ENCODE results near the gene DACH1.

DNA sequence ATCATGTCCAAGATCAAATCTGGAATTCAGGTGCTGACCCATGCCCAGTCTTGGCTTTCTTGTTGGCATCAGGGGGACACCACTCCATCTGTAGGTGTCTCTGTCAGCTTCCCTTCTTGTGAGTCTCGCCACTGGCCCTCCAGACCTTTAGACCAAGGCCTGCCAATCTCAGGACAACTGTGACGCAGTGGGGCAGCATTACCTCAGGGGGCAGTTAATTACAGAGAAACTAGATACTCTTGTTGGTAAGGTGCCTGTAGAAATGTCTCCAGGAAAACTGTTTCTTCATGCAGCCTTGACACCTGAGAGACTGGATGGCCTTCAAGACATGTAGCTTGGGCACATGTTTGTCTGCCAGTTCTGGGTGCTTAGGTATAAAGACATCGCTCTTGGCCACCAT lies 46.7 kb upstream of the DACH1 start:
- no peak for TF ChIP-seq POLR2A (IDR thresholded peaks at IDR 0.05; ENCODE audit: extremely low read depth, insufficient read length)
- TF ChIP-seq, protein P1, sequence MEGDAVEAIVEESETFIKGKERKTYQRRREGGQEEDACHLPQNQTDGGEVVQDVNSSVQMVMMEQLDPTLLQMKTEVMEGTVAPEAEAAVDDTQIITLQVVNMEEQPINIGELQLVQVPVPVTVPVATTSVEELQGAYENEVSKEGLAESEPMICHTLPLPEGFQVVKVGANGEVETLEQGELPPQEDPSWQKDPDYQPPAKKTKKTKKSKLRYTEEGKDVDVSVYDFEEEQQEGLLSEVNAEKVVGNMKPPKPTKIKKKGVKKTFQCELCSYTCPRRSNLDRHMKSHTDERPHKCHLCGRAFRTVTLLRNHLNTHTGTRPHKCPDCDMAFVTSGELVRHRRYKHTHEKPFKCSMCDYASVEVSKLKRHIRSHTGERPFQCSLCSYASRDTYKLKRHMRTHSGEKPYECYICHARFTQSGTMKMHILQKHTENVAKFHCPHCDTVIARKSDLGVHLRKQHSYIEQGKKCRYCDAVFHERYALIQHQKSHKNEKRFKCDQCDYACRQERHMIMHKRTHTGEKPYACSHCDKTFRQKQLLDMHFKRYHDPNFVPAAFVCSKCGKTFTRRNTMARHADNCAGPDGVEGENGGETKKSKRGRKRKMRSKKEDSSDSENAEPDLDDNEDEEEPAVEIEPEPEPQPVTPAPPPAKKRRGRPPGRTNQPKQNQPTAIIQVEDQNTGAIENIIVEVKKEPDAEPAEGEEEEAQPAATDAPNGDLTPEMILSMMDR (IDR thresholded peaks at IDR 0.05; ENCODE audit: low read depth, low read length) = no peak
- TF ChIP-seq, protein P2, sequence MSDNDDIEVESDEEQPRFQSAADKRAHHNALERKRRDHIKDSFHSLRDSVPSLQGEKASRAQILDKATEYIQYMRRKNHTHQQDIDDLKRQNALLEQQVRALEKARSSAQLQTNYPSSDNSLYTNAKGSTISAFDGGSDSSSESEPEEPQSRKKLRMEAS (IDR thresholded peaks at IDR 0.05; ENCODE audit: low read depth, low read length) = no peak
- no peak for TF ChIP-seq MYC (IDR thresholded peaks at IDR 0.05; ENCODE audit: low read depth, low read length)

Data from NB4 (cell line).